HepG2 (cell line): ENCODE data around the gene KARS1. TPM values are rescaled to one million over a fixed set of nuclear protein-coding genes. Genes with fewer than 3 reads are reported as not detected.

Experiments
- DMAP1 ChIP-seq: IDR thresholded peaks from 2 replicates; pipeline ENCODE4 v1.6.1; 2016
- GABPB1 ChIP-seq: IDR thresholded peaks from 2 replicates; pipeline ENCODE4 v1.6.1; 2016; ENCODE audit warnings: mild to moderate bottlenecking, missing genetic modification reagents, moderate library complexity, missing compliant biosample characterization
- HDAC1 ChIP-seq: sonication (generic); formaldehyde crosslinking; IDR thresholded peaks from 2 replicates; pipeline ENCODE4 v1.5.1; 2020; ENCODE audit warnings: mild to moderate bottlenecking, missing genetic modification reagents
- MAX ChIP-seq: IDR thresholded peaks from 2 replicates; pipeline ENCODE4 v1.6.1; 2012; ENCODE audit warnings: inconsistent platforms
- NONO ChIP-seq, 2 experiments: fragments of 450-650 bp in 1 of 2; sonication (generic) in 1 of 2; formaldehyde crosslinking in 1 of 2; IDR thresholded peaks in 1 of 2; conservative IDR thresholded peaks in 1 of 2; 2 replicates each; pipeline versions ENCODE4 v1.6.1 to v1.8.0; 2017 to 2022; ENCODE audit warnings: mild to moderate bottlenecking in 1 of 2, missing genetic modification reagents in 1 of 2, moderate library complexity in 1 of 2
- PHF21A ChIP-seq: sonication (generic); formaldehyde crosslinking; IDR thresholded peaks from 2 replicates; pipeline ENCODE4 v1.5.0; 2020; ENCODE audit warnings: mild to moderate bottlenecking, missing genetic modification reagents
- PLSCR1 ChIP-seq: sonication (generic); formaldehyde crosslinking; IDR thresholded peaks from 2 replicates; pipeline ENCODE4 v1.5.0; 2020; ENCODE audit warnings: missing genetic modification reagents, mild to moderate bottlenecking, borderline replicate concordance
- RAD21 ChIP-seq: fragments of 450-650 bp; formaldehyde crosslinking; IDR thresholded peaks from 2 replicates; pipeline ENCODE4 v1.5.0; 2020; ENCODE audit warnings: mild to moderate bottlenecking
- SOX13 ChIP-seq, 3 experiments: fragments of 450-650 bp in 1 of 3; sonication (generic) in 1 of 3; formaldehyde crosslinking in 1 of 3; IDR thresholded peaks in 2 of 3; conservative IDR thresholded peaks in 1 of 3; 2 replicates each; pipeline versions ENCODE4 v1.5.0 to v1.6.1; 2016 to 2020; ENCODE audit warnings: antibody characterized with exemption in 1 of 3, mild to moderate bottlenecking in 1 of 3, missing compliant biosample characterization in 1 of 3, missing genetic modification reagents in 1 of 3, moderate library complexity in 1 of 3
- UBTF ChIP-seq: sonication (generic); formaldehyde crosslinking; IDR thresholded peaks from 2 replicates; pipeline ENCODE4 v1.4.0; 2020; ENCODE audit warnings: mild to moderate bottlenecking, missing genetic modification reagents
- XRCC5 ChIP-seq: fragments of 200-400 bp; formaldehyde crosslinking; optimal IDR thresholded peaks from 2 replicates; pipeline ENCODE3; 2017; ENCODE audit warnings: mild to moderate bottlenecking, low read length
- YEATS4 ChIP-seq: sonication (generic); formaldehyde crosslinking; IDR thresholded peaks from 2 replicates; pipeline ENCODE4 v1.4.0; 2020; ENCODE audit warnings: missing genetic modification reagents, borderline replicate concordance
- YY1 ChIP-seq: IDR thresholded peaks from 2 replicates; pipeline ENCODE4 v1.6.1; 2011; ENCODE audit warnings: low read length, low read depth, moderate library complexity, mild to moderate bottlenecking; ENCODE audit not compliant: insufficient read depth, insufficient replicate concordance
- ZFX ChIP-seq: sonication (generic); formaldehyde crosslinking; IDR thresholded peaks from 2 replicates; pipeline ENCODE4 v1.4.0; 2020; ENCODE audit warnings: mild to moderate bottlenecking, low read depth, missing genetic modification reagents, moderate library complexity
- ZNF782 ChIP-seq: sonication (generic); formaldehyde crosslinking; IDR thresholded peaks from 2 replicates; pipeline ENCODE4 v1.4.0; 2020; ENCODE audit warnings: missing genetic modification reagents, mild to moderate bottlenecking, borderline replicate concordance
- polyA plus RNA-seq, 8 experiments: library from polyadenylated mRNA; depleted of rRNA in 3 of 8; stranded (reverse) in 7 of 8; unstranded in 1 of 8; fragments of >200 nt; fragmentation: Illumina TruSeq in 4 of 8; extraction: Trizol in 4 of 8; gene quantifications; 2 replicates each; pipeline versions ENCODE4 v1.2.1 to v1.2.3, GENCODE V29; 2011 to 2016; ENCODE audit warnings: low read depth in 4 of 8, missing spikeins in 1 of 8, mixed read lengths in 1 of 8; ENCODE audit not compliant: insufficient read depth in 1 of 8
- total RNA-seq, 5 experiments: library from RNA; depleted of rRNA; stranded (reverse); fragments of >200 nt; fragmentation: Illumina TruSeq; extraction: Trizol; gene quantifications; 2 replicates each; pipeline ENCODE4 v1.2.3, GENCODE V29; 2016; ENCODE audit warnings: low read depth in 1 of 5
- TF ChIP-seq, protein P1 (sequence below), 2 experiments: sonication (generic) in 1 of 2; formaldehyde crosslinking in 1 of 2; IDR thresholded peaks; 2 replicates each; pipeline versions ENCODE4 v1.4.0 to v1.6.1; 2018 to 2020; ENCODE audit warnings: missing genetic modification reagents in 2 of 2, borderline replicate concordance in 1 of 2, low read depth in 1 of 2, mild to moderate bottlenecking in 1 of 2, missing biosample characterization in 1 of 2
- TF ChIP-seq, protein P2 (sequence below): sonication (generic); formaldehyde crosslinking; IDR thresholded peaks from 2 replicates; pipeline ENCODE4 v1.8.0; 2022; ENCODE audit warnings: missing genetic modification reagents, mild to moderate bottlenecking, inconsistent platforms, borderline replicate concordance
- TF ChIP-seq, protein P3 (sequence below): sonication (generic); formaldehyde crosslinking; IDR thresholded peaks from 2 replicates; pipeline ENCODE4 v1.4.0; 2020; ENCODE audit warnings: missing genetic modification reagents

KARS1 gene
- total and polyA plus RNA-seq, 2 of the 13 experiments (the other 11 are each of a cell fraction or from before 2014, with no cell fraction given): 141 to 276 TPM

GRCh38 chr16:75682308-75682707, 34.8 kb upstream of the KARS1 start (continued):
- TF ChIP-seq NONO (IDR thresholded peaks at IDR 0.05) (no peak), NONO (CRISPR knock-in tag; conservative IDR thresholded peaks at IDR 0.05) (no peak), ZFX (CRISPR knock-in tag) (peak; percentile 72), YY1 (no peak), MAX (peak; percentile 46), GABPB1 (CRISPR knock-in tag) (no peak), RAD21 (CRISPR knock-in tag) (no peak), PHF21A (0 out of 2 replicates have a peak, but pooled peaks have one; percentile 34), DMAP1 (CRISPR knock-in tag) (peak; percentile 24; the same call in 1 of the 2 replicates), HDAC1 (CRISPR knock-in tag) (no peak), YEATS4 (0 out of 2 replicates have a peak, but pooled peaks have one; percentile 19), ZNF782 (CRISPR knock-in tag) (0 out of 2 replicates have a peak, but pooled peaks have one; percentile 13), XRCC5 (peak; percentile 66), PLSCR1 (CRISPR knock-in tag) (no peak), UBTF (peak; percentile 39; the same call in 1 of the 2 replicates), SOX13 (IDR thresholded peaks at IDR 0.05) (no peak), SOX13 (CRISPR knock-in tag; conservative IDR thresholded peaks at IDR 0.05 in 1 of 2, IDR thresholded peaks at IDR 0.05 in 1 of 2) (peak in 1 of 2 experiments; percentile 25; a peak in 1 of 4 replicates)
- TF ChIP-seq, protein P1, sequence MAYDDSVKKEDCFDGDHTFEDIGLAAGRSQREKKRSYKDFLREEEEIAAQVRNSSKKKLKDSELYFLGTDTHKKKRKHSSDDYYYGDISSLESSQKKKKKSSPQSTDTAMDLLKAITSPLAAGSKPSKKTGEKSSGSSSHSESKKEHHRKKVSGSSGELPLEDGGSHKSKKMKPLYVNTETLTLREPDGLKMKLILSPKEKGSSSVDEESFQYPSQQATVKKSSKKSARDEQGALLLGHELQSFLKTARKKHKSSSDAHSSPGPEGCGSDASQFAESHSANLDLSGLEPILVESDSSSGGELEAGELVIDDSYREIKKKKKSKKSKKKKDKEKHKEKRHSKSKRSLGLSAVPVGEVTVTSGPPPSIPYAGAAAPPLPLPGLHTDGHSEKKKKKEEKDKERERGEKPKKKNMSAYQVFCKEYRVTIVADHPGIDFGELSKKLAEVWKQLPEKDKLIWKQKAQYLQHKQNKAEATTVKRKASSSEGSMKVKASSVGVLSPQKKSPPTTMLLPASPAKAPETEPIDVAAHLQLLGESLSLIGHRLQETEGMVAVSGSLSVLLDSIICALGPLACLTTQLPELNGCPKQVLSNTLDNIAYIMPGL (CRISPR knock-in tag; IDR thresholded peaks at IDR 0.05; ENCODE audit: borderline replicate concordance in 1 of 2, low read depth in 1 of 2): 0 out of 4 replicates have a peak, but pooled peaks of 1 of the 2 experiments have one; percentile 22
- TF ChIP-seq, protein P2, sequence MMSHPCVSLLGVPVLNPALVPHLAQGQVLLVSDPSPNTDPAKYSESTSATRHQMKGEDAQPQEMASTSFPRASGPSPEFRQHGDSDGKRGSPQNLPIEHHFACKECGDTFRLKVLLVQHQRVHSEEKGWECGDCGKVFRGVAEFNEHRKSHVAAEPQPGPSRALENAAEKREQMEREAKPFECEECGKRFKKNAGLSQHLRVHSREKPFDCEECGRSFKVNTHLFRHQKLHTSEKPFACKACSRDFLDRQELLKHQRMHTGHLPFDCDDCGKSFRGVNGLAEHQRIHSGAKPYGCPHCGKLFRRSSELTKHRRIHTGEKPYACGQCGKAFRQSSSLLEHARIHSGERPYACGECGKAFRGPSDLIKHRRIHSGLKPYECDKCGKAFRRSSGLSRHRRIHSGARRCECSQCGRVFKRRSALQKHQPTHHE (CRISPR knock-in tag): no peak
- TF ChIP-seq, protein P3, sequence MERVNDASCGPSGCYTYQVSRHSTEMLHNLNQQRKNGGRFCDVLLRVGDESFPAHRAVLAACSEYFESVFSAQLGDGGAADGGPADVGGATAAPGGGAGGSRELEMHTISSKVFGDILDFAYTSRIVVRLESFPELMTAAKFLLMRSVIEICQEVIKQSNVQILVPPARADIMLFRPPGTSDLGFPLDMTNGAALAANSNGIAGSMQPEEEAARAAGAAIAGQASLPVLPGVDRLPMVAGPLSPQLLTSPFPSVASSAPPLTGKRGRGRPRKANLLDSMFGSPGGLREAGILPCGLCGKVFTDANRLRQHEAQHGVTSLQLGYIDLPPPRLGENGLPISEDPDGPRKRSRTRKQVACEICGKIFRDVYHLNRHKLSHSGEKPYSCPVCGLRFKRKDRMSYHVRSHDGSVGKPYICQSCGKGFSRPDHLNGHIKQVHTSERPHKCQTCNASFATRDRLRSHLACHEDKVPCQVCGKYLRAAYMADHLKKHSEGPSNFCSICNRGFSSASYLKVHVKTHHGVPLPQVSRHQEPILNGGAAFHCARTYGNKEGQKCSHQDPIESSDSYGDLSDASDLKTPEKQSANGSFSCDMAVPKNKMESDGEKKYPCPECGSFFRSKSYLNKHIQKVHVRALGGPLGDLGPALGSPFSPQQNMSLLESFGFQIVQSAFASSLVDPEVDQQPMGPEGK (CRISPR knock-in tag): peak; percentile 74
